GM21447 (cell line): ENCODE results near the gene PSMD1.
"Not testable (repeated sequence)": the region's sequence is repeated elsewhere in the genome, so short reads cannot be mapped to it uniquely, and the experiment has no call there.

ENCODE experiments used
- ATAC-seq: cut with Tn5 transposase; IDR thresholded peaks from one replicate; pipeline ENCODE4 v1.9.1; 2021; ENCODE audit not compliant: unreplicated experiment

Gene PSMD1

DNA sequence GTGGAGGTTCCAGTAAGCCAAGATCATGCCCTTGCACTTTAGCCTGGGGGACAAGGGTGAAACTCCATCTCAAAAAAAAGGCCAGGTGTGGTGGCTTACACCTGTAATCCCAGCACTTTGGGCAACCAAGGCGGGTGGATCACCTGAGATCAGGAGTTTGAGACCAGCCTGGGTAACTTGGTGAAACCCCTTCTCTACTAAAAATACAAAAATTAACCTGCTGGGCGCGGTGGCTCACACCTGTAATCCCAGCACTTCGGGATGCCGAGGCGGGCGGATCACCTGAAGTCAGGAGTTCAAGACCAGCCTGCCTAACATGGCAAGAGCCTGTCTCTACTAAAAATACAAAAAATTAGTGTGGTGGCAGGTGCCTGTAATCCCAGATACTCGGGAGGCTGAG lies 84.1 kb downstream of the PSMD1 start:
- ATAC-seq = not testable (repeated sequence)

DNA sequence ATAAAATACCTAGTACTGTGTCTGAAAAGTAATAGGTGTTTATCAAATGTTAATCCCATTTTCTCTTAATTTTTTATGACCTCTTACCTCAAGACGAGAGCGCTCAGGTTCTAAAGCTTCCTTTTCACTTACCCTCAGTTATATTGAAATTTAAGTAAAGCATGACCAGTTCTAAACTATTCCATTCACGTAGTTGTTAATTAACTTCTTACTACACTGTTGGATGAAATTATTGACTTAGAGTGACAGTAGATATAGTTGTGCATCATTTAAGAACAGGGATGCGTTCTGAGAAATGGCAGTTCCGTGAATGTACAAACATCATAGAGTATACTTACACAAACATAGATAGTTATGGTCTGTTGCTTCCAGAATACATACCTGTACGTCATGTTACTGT lies 88.2 kb downstream of the PSMD1 start:
- no peak for ATAC-seq

DNA sequence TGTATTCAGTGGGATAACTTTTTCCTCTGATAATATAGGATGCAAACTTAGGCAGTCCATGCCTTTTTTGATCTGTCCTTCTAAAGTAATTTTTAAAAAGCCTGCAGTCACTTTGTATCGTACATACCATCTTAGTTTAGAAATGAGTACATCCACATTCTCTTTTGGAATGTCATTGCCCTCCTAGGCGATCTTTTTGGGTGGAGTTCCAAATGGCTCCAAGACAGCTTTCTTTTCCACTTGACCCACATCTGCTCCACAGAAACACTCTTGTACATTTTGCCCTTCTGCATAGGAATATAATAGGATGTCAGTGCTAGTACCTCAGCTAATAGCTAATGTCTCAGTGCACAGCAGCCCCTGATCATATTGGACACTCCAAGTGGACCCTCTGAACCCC lies 90.0 kb downstream of the PSMD1 start:
- no peak for ATAC-seq

DNA sequence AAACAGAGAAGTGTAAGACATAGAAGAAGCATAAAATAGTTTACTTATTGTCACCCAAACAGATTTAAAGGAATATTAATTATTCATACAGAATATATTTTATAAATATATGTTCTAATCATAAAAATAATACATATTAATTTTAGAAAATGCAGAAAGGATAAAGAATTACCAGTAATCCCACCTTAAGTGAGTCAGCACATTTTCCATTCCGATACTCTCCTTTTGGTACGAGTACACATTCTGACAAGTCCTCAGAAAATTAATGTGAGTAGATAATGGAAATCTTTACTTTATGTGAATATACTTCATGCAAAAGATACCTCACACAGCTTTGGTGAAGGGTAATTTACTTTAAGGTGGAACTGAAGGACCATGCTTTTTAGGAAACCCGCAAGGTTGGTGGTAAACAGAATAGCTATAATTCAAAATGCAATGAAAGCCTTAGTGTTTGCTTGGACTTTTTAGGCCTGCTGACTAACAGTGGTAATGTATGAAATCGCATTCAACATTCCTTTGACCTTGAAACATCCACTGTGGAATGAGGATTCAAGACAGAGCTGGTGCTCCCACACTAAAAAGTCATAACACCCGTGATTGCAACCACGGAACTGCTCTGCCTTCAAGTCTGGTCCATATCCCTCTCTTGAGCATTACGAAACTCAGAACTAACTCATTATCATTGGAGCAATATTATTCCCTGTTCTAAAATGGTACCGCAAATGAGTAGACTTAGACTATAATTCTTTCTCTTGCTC lies 96.3 kb downstream of the PSMD1 start:
- ATAC-seq = no peak

DNA sequence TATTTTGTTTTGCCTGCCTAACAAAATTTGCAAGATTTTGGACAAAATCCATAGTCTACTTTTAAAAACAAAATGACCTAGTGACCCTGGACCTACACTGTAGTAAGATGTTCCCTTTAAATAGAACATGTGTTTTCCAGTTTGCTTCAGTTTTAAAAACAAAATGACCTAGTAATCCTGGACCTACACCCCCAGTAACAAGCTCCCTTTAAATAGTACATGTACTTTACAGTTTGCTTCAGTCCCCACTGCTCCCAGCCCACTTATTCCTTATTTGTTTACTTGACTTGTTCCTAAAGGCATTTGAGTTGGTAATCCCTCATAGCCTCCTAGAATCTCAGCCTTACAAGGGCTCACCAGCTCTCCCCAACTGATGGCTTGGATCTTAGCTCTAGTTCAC lies 102.6 kb downstream of the PSMD1 start:
- no peak for ATAC-seq

DNA sequence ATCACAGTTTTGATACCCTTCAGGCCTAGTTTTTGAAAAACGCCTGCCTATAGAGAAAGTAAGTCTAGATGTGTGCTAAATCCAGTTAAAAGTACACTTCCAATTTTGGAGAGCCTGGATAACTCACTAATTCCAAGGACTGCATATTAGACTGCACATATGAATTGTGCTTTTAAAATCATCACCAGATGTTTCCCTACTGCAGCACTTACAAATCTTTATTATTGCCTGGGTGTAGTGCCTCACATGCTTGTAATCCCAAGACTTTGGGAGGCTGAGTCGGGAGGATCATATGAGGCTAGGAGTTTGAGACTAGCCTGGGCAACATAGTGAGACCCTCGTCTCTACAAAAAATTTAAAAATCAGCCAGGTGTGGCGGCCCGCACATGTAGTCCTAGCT lies 104.0 kb downstream of the PSMD1 start:
- no peak for ATAC-seq

DNA sequence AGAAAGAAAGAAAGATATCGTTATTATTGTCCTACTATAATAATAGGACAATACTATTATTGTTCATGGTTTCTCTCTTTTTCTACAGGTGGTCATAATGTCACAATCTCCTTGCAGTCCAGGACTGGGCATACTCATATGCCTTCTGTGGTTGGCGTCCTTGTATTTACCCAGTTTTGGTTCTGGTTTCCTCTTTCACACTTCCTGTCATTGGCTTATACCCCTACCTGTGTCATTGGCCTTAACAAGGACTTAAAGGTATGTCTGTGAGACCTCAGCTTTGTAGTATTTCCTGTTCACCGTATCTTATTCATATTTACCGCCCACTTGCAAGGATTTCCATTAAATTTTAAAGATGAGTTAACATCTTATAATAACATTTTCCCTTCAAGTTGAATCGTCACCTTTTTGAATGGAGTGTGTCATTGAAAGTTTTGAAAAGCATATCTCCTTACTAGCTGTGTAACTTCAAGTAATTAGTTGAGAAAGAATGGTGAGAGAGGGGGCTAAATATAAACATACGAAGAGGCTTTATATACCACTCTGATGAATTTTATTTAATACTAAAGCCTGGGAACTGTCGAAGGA lies 104.7 kb downstream of the PSMD1 start:
- ATAC-seq = peak; percentile 53

DNA sequence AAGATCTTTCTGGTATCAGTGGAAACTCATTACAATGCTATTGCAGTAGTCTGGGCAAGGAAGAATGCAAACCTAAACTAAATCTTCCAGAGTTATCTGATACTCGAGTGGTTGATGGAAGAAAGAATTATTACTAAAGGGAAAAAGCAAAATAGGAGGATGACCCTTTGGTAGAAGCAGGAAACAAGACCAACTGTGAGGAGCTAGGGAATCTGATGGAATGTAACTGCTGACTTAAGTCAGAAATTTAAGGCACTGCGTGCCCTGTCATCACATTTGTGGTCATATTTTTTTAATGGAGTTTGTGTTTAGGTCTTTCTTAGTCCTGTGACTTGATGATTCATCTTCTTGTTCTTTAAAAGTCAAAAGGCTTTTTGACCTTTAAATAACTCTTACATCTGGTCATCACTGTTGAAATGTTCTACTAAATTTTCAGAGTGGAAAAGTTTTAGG lies 105.2 kb downstream of the PSMD1 start:
- ATAC-seq = no peak

DNA sequence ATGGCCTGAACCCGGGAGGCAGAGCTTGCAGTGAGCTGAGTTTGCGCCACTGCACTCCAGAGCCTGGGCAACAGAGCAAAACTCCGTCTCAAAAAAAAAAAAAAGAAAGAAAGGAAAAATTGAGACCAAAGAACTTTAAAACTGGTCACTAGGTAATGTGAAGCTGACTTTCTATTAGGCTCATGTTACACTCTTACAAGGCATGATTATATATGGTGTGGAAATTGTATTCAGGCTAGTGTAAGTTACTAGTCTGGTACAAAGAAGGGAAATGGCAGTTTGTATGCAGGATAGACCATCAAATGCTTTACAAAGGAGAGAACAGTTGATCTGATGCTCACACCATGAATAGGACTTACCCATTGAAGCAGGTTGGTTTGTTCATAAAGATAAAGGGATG lies 106.3 kb downstream of the PSMD1 start:
- no peak for ATAC-seq

DNA sequence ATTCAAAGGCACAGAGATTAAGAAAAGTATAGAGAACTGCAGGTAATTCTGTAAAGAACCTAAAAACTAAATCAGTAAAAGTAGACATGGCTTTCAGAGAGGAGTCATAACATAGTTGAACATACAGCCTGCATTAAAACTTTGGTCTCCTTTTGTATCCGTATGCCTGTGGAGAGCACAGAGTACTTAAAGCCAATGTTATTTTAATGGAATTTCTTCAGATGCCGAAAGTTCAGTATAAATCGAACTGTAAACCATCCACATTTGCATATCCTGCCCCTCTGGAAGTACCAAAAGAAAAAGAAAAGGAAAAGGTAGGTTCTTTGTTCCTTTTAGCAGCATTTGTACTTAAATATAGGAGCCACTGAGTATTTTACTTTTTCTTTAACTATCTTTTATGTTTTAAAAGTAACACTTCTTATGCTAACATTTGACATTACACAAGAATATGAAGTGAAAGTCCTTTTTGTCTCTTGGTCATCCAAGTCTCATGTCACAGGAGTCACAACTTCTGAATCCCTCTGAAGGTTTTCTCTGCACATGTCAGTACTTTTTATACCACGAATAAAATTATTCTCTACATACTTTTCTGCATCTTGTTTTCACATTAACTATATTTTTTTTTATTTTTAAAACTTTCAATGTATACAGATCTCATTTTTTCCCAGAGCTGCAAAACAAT lies 106.9 kb downstream of the PSMD1 start:
- ATAC-seq = no peak

DNA sequence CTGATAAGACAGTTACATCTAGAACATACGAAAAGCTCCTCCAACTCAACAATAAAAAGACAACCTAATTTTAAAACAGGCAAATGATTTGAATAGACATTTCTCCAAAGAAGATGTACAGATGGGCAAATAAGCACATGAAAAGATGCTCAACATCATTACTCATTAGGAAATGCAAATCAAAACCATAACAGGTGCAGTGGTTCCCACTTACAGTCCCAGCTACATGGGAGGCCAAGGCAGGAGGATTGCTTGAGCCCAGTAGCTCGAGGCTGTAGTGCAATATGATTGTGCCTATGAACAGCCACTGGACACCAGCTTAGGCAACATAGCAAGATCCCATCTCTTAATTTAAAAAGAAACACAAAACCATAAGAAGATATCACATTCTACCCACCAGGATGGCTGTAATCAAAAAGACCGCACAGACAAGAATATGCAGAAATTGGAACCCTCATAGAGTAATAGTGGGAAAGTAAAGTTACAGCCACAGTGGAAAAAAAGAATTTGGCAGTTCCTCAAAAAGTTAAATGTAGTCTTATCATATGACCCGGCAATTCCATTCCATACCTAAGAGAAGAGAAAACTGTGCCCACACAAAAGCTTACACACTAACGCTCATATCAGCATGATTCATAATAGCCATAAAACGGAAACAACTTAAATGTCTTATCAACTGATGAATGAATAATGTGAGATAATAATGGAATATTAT lies 111.2 kb downstream of the PSMD1 start:
- no peak for ATAC-seq

DNA sequence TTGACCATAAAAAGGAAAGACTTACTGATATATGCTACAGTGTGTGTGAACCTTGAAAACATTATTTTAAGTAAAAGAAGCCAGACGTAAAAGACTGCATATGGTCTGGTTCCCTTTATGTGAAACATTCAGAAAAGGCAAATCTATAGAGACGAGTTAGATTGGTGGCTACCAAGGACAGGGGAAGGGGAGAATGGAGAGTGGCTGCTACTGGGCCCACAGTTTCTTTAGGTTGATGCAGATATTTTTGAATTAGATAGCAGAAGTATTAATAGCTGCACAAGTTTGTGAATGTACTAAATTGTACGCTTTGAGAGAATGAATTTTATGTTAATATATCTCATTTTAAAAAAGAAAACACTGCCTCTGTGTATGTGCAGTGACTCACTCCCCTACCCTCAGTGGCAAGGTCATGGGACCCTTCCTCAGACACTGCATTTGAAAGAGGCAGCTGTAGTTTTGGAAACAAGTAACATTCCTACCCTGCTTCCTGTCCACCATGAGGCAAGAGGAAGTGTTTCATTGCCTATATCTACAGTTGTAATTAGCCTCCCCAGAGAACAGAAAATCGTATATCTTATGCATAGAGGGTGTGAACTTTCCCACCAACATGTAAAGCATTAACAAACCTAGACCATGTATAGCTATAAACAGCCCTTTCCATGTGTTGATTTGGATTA lies 111.9 kb downstream of the PSMD1 start:
- no peak for ATAC-seq

DNA sequence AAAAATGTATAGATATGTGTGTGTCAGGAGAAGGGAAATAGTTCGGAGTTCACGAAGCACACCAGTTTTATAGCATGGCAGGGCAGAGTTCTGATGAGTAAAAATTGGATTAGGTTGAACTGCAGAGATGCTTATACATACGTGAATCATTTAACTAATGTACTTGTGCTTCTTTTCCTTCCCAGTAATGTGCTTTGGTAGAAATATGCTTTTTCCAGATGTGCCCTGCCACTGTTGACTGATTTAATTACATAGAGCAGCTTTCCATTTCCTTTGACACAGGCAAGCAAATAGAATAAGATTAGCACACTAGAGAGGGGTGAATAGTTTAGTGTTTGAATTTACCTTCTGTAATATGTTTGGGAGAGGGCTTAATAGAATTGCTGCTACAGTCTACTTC lies 112.8 kb downstream of the PSMD1 start:
- no peak for ATAC-seq

DNA sequence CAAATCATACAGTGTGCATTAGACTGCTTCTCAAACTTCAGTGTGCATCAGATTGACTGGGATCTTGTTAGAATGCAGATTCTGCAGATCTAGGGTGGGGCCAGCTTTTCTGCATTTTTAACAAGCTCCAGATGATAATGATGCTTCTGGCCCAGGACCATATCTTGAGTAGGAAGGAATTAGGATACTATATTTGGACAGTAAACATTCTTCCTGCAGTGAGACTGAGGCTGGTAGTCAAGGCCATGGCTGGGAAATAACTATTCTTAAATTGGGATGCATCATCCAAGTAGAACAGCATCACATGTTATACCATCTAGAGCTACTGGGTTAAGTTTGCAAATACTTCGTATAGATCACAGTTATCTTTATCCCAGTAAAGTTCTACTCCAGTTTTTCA lies 113.4 kb downstream of the PSMD1 start:
- ATAC-seq = no peak

DNA sequence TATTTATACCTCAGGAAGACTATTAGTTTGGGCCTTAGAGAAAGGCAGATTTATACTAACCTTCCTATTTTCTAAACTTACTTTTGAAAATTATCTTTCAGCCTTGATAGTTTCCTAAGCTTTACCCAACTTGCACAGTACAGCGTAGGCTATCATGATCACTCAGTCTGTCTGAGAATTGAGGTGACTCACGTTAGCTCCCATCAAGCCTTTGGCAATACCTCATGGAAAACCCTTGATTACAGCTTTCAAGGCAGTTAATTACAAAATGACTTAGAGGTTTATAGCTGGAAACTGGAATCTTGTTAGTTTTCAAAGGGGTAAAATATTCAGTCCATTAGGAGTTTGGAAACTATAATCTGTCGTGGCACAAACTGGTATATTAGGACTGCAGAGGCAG lies 115.4 kb downstream of the PSMD1 start:
- no peak for ATAC-seq

DNA sequence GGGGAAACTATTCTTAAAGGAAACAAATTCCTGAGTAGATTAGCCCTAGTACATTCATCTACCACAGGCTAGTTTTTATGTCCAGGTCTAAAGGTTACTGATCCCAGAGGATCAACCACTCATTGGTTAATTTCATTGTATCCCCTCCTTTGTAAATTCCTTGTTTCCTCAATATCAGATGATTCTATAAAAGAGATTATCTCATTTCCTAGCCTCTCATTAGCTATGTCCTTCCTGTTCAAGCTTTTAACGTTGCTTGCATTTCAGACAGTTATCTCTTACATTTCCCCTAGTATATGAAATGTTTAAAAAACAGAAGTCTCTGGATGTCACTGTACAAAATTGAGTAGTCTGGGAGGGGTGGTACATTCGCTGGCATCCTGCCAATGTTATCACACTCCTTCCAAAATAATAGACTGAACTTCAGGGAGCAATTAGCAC lies 117.6 kb downstream of the PSMD1 start:
- no peak for ATAC-seq

DNA sequence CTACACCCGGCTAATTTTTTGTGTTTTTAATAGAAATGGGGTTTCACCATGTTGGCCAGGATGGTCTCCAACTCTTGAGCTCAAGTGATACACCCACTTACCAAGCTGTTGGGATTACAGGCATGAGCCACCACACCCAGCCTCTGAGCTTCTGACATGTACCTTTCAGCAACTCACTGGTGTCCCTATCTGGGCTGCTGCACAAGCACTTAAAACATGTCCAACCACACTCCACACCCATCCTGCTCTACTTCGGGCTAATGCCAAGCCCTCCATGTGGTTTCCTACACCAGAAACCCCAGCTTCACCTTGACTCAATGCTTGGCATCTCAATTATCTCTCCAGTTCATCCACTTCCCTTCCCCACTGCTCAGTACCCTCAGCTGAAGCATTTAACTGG lies 119.4 kb downstream of the PSMD1 start:
- ATAC-seq = no peak

DNA sequence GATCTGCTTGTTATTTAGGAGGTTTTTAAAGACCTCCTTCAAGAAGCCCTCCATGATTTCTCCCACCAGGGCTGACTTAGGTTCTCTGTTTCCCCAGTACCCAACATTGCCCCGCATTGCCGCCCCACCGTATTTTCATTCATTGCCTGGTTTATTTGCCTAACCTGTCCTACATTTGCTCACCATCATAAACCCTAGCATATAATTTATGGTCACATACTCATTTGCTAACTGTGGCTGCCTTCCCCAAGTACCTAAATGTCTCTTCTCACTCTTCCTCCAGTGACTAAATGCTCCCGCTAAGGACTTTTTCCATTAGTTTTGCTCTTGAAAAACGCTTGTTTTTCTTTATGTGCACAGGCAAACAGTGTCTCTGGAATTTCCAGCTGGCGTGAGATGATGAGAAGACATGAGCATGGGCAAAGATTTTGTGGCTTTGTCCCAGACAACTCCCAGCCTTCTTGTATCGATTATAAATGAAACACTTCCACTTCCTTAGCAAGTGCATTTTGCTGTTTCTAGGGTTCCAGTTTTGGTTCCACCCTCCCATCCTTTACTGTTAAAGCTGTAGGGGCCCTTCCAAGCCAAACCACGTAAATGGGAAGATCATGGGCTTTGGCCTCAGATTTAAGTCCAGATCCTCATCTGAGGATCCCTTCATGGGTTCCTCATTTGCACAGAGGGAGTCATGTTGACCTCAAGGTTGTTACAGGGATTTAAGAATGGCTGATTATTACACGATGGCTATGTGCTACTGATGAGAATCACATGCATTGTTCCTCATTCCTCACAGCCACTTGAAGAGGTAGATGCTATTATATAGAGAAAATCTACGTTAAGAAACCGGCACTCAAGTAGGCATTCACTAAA lies 120.7 kb downstream of the PSMD1 start:
- ATAC-seq = no peak

DNA sequence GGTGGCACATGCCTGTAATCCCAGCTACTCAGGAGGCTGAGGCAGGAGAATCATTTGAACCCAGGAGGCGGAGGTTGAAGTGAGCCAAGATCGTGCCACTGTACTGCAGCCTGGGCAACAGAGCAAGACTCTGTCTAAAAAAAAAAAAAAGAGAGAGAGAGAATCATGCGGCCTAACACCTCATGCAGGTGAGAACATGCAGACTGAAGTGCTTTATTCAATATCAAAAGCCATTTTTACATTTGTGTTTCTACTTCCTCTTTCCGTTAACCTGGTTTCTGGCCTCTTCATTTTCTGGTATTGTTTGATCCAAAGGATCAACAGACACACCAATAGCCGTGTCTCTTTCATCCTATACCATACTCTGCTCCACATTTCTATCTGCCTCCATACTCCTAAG lies 122.1 kb downstream of the PSMD1 start:
- ATAC-seq = not testable (repeated sequence)

DNA sequence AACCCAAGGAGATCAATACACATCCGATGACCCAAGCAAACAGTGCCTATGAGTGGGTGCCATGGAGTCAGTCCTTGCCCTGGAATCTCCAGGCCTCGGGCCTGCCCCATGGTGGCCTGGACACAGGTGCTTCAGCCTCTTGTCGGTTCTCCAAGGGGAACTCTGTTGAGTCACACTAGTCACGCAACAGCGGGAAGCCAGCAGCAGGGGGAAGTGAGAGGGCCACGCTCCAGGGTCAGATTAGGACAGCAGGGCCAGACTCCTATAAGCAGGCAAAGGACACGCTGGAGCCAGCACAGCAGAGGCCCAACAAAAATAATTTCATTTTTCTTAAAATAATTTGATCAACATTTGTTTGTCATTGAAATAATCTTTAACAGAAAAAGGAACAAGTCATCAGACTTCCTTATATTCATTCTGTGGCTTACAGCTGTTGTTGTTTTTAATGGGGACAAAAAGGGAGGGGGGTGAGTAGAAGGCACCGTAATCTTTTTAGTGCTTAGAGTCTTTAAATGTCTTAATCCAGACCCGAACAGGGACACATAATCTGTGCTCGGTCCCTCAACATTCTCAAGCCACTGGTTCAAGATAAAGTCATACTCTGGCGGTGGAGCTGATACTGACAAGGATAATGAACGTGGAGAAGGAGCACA lies 125.3 kb downstream of the PSMD1 start:
- peak; percentile 61 for ATAC-seq
